NCI-H2029 (cell line): ENCODE data around the gene DBX2.
"Not testable (repeated sequence)": the region's sequence is repeated elsewhere in the genome, so short reads cannot be mapped to it uniquely, and the experiment has no call there.

ENCODE experiments used
- DNase-seq: peaks from one replicate; lab custom pipeline; 2025; lab: John Stamatoyannopoulos, UW

DBX2 gene

GRCh38 chr12:45050751-45051571, at the start of gene DBX2:
DBX2 (minus strand) TSS chr12:45051099; CDS start chr12:45050927, 172 bp downstream.
- DNase-seq: no peak

GRCh38 chr12:45098766-45099165, 47.9 kb upstream of the DBX2 start:
- no peak for DNase-seq

GRCh38 chr12:45095417-45095816, 44.5 kb upstream of the DBX2 start:
- not testable (repeated sequence) for DNase-seq

GRCh38 chr12:45093051-45093450, 42.2 kb upstream of the DBX2 start:
- no peak for DNase-seq

DNA sequence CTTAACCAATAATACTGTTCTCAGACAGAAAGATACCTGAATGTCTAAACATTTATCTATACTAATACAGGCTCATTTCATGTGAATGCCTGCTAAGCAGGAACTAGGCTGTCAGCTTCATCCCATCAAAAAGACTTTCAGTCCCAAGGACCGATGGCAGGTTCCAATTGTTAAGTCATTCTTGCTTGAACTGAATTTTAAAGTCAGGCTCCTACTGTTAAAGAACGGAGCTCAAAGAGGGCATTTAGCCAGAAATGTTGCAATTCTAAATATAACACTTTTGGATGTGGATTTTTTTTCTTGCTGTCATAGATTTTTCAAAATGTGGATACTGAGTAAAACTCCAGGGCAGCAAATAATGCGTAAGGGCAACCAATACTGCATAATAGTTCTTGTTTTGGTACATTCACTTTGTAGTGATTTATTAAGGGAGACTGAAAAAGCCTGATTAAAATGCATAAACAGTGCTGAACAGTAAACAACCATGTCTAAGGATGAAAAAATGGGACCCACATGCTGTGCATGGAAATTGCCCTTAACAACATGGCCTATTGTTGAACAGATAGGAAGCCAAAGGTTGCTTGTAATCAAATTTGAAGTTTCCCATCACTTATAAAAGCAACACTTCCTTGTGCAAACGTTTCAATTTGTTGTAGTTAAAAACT, 38.6 kb upstream of the DBX2 start:
- no peak for DNase-seq

DNA sequence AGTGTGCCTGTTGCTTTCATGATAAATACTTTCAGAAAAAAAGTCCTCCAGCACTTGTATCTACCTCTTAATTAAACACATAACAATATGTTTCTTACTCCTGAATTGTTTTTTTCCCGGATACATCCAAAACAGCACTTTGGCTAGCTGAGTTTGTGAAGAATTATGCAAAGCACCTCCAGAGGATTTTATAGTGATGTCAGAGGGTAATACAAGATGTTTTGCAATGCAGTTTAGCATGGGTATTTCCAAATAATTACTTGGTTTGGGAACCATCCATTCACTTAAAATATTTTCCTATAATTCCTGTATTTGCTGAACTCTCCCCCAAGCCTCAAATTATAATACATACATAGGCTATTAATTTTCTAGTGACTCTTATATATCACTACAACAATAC, 37.7 kb upstream of the DBX2 start:
- no peak for DNase-seq

GRCh38 chr12:45084248-45084647, 33.3 kb upstream of the DBX2 start:
- DNase-seq: not testable (repeated sequence)

GRCh38 chr12:45077251-45077650, 26.4 kb upstream of the DBX2 start:
- DNase-seq: no peak

- no peak for DNase-seq
These were observed 25.6 kb upstream of the DBX2 start for GRCh38 chr12:45076417-45077026.

DNA sequence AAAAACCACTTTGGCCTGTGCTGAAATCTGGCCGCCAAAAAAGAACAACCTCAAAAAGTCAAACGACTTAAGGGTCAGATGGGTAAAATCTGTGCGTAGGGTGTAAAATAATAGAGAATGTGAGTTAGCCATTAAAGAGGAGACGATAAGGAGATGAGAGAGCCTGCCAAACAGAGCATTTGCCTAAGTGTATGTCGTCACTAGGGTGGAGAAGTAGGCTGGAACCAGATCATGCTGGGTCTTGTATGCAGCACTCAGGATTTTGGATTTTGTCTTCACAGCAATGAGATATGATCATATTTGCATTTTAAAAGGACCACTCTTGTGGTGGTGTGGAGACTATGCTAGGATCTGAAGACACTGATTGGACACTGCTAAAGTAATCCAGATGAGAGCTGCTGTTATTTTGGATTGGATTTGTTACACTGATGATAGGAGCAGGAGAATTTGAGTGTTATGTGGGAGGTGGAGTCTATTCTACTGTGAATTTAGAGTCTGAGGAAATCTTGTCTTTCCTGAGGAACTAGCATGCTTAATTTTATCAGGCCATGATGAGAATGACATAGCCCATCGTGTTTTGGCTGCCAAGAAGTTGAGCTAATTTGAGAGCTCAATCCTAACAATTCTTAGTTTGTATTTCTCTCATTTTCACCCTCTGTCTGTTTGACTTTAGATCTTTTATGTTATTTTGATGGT, 24.8 kb upstream of the DBX2 start:
- DNase-seq: no peak

DNA sequence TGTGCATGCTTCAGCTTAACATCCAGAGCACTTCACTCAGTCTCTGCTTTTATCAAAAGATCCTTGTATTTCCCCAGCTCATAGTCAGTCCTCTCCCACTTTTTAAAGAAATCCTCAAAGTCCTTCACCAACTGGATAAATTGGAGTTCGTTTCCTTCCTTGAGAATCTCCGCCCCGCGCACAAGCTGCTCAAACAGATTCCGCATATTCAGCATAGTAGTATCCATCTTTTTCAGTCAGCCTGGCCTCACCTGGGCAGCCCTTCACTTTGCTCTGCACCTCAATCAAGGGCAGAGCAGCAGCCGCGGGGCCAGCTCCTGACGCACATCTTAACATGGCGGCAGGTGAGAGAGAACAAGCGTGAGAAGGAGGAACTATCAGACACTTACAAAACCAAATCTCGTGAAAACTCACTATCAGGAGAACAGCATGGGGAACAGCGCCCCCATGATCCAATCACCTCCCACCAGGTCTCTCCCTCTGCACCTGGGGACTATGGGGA, 14.3 kb upstream of the DBX2 start:
- DNase-seq: no peak

DNA sequence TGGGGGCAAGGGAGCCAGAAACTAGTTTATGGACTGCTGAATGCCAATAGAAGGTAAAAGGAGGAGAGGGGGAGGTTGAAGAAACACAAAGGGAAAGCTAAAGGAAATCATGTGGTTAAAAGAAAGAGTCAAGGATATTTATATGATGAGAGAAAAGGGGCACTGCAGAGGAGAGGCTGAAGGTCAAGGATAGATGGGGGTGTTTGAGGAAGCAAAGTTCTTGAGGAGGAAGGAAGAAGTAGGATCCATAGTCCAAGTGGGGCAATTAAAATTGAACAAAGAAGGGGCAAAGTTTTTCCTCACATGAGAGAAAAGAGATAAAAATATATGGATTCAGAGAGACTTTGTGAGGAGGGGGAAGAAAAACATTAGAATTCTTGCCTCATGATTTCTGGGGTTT, 10.1 kb upstream of the DBX2 start:
- DNase-seq: no peak

DNA sequence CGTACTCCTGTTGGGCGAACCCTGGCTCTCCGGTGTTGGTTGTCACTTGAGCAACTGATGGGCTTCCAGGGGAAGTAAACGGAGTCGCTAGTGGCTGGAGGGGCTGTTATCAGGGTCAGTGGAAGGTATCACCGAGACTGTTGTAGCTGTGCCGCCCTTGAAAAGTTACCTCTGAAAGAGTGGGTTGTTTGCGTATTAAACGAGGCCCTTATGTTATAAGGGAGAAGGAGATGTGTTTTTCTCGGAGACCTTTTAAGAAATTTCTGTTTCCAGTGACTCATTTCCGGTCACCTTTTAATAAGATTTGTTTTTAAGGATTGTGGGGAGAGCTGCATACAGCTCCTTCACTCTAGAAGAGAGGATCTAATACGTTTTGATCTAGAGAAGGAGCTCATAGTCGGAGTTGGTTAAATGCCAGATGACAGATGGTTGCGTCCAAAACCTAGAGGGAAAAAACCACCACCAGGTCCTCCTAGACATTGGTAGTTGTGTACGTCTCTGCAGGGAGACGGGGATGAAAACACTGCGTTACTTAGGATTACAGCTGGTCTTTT, 750 bp upstream of the DBX2 start:
- DNase-seq: no peak

DNA sequence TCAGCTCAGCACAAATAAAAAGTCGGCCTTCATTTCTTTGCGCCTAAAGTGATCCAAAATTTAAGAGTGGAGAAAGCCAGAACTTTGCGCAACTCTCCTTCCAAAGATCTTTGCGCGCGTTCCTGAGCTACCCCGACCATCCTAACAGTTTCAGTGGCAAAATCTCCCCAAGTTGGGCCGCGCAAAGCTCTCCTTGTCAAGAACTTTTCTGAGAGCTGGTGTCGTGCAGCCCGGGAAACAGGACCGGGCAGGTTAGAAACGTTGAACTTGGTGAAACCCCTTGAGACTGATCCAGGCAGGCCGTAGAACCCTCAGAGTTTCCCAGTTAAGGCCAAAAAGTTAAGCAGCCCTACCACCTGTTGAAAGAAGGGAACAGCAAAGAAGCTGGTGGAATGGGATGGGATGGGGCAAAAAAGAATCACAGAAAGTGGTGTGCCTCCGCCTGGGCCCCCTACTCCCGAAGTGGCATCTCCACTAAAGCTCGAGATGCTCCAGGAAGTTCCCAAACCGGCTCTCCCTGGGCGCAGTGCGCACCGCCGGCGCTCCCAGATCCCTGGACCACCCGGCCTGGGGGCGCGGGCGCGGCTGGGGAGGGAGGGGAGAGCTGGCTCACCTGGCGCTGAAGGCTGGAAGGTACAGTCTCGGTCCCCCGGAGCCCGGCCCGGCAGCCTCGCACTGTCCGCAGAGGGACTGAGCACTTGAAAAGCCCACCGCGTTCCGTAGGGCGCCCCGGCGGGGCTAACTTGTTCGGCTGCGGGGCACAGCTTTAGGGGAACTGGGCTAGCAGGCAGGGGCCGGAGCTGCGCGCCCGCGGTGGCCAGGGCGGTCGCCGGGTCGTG, 768 bp downstream of the DBX2 start:
- no peak for DNase-seq

DNA sequence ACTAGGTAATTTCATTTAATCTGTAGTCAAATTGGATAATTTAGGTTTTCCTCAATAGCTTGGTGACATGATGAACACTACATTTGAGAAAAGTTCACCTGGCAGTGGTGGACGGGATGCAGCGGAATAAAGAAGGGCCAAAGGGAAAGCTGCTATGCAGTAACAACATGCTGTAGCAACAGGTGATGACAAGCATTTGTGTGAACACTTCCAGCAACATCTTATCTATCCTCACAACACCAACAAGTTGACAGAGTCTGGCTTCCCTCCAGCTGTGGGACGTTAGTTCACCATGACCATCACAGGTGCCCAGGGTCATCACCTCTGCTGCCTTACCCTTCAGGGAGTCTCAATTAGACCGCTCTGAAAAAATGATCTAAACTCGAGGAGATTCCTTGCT, 8.3 kb downstream of the DBX2 start:
- DNase-seq: no peak

- no peak for DNase-seq
These were observed 9.9 kb downstream of the DBX2 start for GRCh38 chr12:45040977-45041376.

- DNase-seq: no peak
These were observed 11.1 kb downstream of the DBX2 start for GRCh38 chr12:45039757-45040156.

- DNase-seq: no peak
These were observed 16.0 kb downstream of the DBX2 start for GRCh38 chr12:45034861-45035265.

DNA sequence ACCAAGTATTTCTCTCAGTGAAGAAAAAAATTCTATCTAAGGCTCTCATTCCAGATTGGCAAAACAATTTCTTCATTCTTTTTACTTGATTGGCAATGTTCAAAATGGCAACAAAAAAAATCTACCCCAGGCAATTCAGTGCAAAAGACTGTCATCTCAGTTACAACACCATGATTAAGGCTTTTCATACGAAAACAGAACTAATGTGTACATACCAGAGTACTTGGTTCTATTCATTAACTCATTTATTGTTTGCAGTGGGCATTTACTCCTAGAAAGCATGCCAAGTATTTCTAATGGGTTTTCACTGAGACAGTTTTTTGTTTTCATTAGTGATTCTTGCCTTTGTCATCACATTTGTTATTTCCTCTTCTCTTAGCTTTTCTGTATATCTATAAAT, 33.0 kb downstream of the DBX2 start:
- DNase-seq: no peak

DNA sequence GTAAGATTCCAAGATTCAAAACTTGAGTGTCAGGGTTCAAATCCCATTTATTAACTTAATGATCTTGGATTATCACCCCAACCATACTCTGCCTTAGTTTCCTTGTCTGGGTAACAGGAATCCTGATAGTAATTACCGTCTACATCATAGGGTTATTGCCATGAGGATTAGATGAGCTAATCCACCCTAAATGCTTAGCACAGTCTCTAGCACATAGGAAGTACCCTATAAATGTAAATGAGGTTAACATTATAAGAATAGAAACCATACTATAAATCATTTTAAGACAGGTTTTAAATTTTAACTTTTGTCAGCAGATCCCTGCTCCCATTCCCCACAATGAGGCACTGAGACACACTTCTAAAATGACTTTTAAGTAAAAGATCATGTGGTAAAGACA, 36.5 kb downstream of the DBX2 start:
- DNase-seq: no peak

DNA sequence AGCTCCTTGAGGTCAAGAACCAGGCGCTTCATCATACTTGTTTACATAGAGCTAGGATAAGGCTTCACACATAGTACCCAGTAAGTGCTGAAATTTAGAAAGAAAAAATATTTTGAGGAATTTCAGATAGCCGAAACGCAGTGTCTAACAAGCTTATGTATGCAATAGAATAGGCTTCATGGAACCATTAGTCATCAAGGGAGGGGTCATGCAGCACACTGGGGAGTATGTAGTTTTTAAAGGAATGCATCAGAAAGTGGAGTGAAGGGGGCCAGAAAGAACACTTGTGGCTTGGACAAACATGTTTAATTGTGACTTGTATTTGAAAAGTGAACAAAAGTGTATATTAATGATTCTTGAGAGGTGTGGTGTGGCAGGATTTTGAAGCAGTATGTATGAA, 38.1 kb downstream of the DBX2 start:
- no peak for DNase-seq
